WTC11 (cell line): Measurements from ENCODE around the gene MORC2. TPM values are rescaled to one million over a fixed set of nuclear protein-coding genes. Genes with fewer than 3 reads are reported as not detected.

Experiments
- E2F5 ChIP-seq: sonication (generic); formaldehyde crosslinking; IDR thresholded peaks from 2 replicates; pipeline ENCODE4 v1.8.1; 2022; ENCODE audit warnings: mild to moderate bottlenecking, moderate library complexity, missing genetic modification reagents
- ERG ChIP-seq: fragments of 250-450 bp; sonication (Bioruptor Pico); IDR thresholded peaks from 2 replicates; pipeline ENCODE4 v1.8.0; 2021; ENCODE audit warnings: mild to moderate bottlenecking
- HMGA2 ChIP-seq: fragments of 250-450 bp; sonication (Bioruptor Pico); IDR thresholded peaks from 2 replicates; pipeline ENCODE4 v1.4.0; 2021; ENCODE audit warnings: mild to moderate bottlenecking, moderate library complexity
- IRF1 ChIP-seq: sonication (generic); formaldehyde crosslinking; IDR thresholded peaks from 2 replicates; pipeline ENCODE4 v1.8.0; 2023; ENCODE audit warnings: missing genetic modification reagents
- ZNF219 ChIP-seq: sonication (generic); formaldehyde crosslinking; IDR thresholded peaks from 2 replicates; pipeline ENCODE4 v1.8.0; 2023; ENCODE audit warnings: missing genetic modification reagents, mild to moderate bottlenecking, borderline replicate concordance
- ZNF232 ChIP-seq: sonication (generic); formaldehyde crosslinking; IDR thresholded peaks from 2 replicates; pipeline ENCODE4 v1.8.0; 2022; ENCODE audit warnings: mild to moderate bottlenecking, missing genetic modification reagents
- ZNF281 ChIP-seq: sonication (generic); formaldehyde crosslinking; IDR thresholded peaks from 2 replicates; pipeline ENCODE4 v1.8.0; 2023; ENCODE audit warnings: mild to moderate bottlenecking, missing genetic modification reagents
- ZNF532 ChIP-seq: fragments of 250-450 bp; sonication (Bioruptor Pico); IDR thresholded peaks from 2 replicates; pipeline ENCODE4 v1.9.0; 2021; ENCODE audit warnings: mild to moderate bottlenecking, borderline replicate concordance
- total RNA-seq: library from RNA; stranded (reverse); gene quantifications from 3 replicates; pipeline ENCODE4 v1.2.3, GENCODE V29; 2021
- TF ChIP-seq, protein P1 (sequence below): sonication (generic); formaldehyde crosslinking; IDR thresholded peaks from 2 replicates; pipeline ENCODE4 v1.8.1; 2023; ENCODE audit warnings: mild to moderate bottlenecking, missing genetic modification reagents
- TF ChIP-seq, protein P2 (sequence below): sonication (generic); formaldehyde crosslinking; conservative IDR thresholded peaks from 2 replicates; pipeline ENCODE4 v1.8.1; 2023; ENCODE audit warnings: mild to moderate bottlenecking, low read depth, missing genetic modification reagents, moderate library complexity
- TF ChIP-seq, protein P3 (sequence below): fragments of 250-450 bp; sonication (Bioruptor Pico); conservative IDR thresholded peaks from 2 replicates; pipeline ENCODE4 v1.9.0; 2021; ENCODE audit warnings: mild to moderate bottlenecking

The MORC2 gene
- total RNA-seq, 1 experiment from 2014 or later: 62.3 TPM

DNA sequence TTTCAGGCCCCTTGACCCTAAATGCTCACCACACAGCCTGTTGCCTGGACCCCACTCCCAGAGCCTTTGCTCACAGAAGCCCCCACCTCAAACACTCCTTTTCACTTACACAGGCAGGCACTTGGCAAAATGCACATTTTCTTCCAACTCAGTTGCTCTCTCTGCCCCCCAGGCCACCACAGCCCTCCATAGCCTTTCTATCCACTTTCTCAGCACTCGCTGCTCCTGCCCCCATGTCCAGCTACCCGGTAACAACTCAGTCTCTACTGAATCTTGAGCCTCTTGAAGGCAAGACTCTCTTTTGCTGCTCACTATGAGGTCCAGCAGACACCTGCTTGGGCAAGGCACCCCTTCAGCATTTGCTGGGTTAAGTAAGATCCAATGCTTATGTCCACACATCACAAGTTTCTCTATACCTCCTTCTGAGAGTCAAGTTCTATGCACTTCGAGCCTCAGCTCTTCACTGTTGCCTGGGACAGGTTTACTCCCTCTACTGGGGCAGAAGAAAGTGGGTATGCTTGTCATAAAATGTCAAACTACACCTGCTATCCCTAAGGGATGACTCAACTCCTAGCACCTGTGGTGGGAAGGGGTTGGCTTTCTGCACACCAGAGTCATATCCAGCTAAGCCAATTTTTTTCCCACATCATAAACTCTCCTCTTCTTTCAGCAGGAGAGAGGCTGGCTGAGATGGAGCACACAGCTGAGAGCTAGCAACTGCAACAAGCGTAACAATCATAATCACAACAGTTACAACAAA, 36.9 kb downstream of the MORC2 start (continued):
- TF ChIP-seq, protein P1, sequence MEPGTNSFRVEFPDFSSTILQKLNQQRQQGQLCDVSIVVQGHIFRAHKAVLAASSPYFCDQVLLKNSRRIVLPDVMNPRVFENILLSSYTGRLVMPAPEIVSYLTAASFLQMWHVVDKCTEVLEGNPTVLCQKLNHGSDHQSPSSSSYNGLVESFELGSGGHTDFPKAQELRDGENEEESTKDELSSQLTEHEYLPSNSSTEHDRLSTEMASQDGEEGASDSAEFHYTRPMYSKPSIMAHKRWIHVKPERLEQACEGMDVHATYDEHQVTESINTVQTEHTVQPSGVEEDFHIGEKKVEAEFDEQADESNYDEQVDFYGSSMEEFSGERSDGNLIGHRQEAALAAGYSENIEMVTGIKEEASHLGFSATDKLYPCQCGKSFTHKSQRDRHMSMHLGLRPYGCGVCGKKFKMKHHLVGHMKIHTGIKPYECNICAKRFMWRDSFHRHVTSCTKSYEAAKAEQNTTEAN (CRISPR knock-in tag): no peak
- no peak for TF ChIP-seq ZNF219 (CRISPR knock-in tag)
- TF ChIP-seq IRF1 (CRISPR knock-in tag): no peak
- TF ChIP-seq ZNF232 (CRISPR knock-in tag): no peak
- TF ChIP-seq ZNF281 (CRISPR knock-in tag): no peak
- TF ChIP-seq, protein P2, sequence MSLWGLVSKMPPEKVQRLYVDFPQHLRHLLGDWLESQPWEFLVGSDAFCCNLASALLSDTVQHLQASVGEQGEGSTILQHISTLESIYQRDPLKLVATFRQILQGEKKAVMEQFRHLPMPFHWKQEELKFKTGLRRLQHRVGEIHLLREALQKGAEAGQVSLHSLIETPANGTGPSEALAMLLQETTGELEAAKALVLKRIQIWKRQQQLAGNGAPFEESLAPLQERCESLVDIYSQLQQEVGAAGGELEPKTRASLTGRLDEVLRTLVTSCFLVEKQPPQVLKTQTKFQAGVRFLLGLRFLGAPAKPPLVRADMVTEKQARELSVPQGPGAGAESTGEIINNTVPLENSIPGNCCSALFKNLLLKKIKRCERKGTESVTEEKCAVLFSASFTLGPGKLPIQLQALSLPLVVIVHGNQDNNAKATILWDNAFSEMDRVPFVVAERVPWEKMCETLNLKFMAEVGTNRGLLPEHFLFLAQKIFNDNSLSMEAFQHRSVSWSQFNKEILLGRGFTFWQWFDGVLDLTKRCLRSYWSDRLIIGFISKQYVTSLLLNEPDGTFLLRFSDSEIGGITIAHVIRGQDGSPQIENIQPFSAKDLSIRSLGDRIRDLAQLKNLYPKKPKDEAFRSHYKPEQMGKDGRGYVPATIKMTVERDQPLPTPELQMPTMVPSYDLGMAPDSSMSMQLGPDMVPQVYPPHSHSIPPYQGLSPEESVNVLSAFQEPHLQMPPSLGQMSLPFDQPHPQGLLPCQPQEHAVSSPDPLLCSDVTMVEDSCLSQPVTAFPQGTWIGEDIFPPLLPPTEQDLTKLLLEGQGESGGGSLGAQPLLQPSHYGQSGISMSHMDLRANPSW: no peak
- no peak for TF ChIP-seq ERG (CRISPR knock-in tag)
- TF ChIP-seq E2F5 (CRISPR knock-in tag): no peak
- TF ChIP-seq, protein P3, sequence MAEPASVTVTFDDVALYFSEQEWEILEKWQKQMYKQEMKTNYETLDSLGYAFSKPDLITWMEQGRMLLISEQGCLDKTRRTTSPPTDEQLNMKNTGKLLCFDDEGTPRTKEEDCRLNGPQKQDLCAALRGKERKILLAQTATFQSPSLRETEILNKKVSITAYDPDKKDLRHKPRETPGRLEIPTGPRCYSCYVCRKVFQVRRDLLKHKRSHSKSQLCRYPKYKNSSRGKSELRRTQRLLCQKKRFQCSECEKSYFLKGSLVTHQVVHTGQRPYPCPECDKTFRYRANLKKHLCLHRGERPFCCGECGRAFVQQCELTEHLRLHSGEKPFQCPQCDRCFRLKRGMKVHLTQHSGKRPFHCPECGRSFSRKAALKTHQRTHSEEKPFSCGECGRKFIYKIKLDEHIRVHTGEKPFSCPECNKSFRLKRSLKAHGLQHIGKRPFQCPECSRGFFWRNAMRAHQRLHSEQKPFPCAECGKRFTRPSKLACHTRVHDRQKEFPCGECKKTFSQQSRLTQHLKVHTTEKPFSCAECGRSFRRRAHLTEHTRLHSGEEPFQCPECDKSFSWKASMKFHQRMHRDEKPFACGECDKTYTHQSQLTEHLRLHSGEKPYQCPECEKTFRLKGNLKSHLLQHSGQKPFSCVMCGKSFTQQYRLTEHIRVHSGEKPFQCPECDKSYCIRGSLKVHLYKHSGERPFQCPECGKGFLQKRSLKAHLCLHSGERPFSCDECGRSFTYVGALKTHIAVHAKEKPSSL: no peak
- TF ChIP-seq HMGA2 (CRISPR knock-in tag): no peak
- TF ChIP-seq ZNF532 (CRISPR knock-in tag): no peak
